Activated CD8-positive, alpha-beta T cell treated with anti-CD3 and anti-CD28 coated beads for 36 hours (primary cell): ENCODE measurements around the gene IRAK3. TPM values are rescaled to one million over a fixed set of nuclear protein-coding genes. Genes with fewer than 3 reads are reported as not detected.

Source experiments
- ATAC-seq: fragments of 200-7000 bp; cut with Tn5 transposase; one replicate; pipeline ENCODE4 v1.10.0; 2021; ENCODE audit warnings: mild to moderate bottlenecking, moderate library complexity
- CTCF ChIA-PET: fragments of 350-600 bp; sonication (Branson Sonifier 250); formaldehyde crosslinking; loops from one replicate; lab custom pipeline; 2021; ENCODE audit warnings: antibody characterized with exemption; lab: Charles Lee
- POLR2A ChIA-PET: fragments of 350-600 bp; sonication (Branson Sonifier 250); formaldehyde crosslinking; loops from one replicate; lab custom pipeline; 2021; ENCODE audit warnings: antibody characterized with exemption; lab: Charles Lee
- DNase-seq: peaks from one replicate; pipeline ENCODE4 v3.0.0-alpha.2; 2020
- H3K27ac Mint-ChIP-seq: one replicate; pipeline ENCODE4 v1.8.0; 2021; ENCODE audit warnings: mild to moderate bottlenecking, mixed read lengths
- H3K27me3 Mint-ChIP-seq: one replicate; pipeline ENCODE4 v1.8.0; 2021; ENCODE audit warnings: mixed read lengths
- H3K36me3 Mint-ChIP-seq: one replicate; pipeline ENCODE4 v1.8.0; 2021; ENCODE audit warnings: low read depth, mixed read lengths
- H3K4me1 Mint-ChIP-seq: one replicate; pipeline ENCODE4 v1.8.0; 2021; ENCODE audit warnings: low read depth, mixed read lengths
- H3K4me3 Mint-ChIP-seq: one replicate; pipeline ENCODE4 v1.8.0; 2021; ENCODE audit warnings: mild to moderate bottlenecking, moderate library complexity, mixed read lengths
- H3K9me3 Mint-ChIP-seq: one replicate; pipeline ENCODE4 v1.8.0; 2021; ENCODE audit warnings: mixed read lengths
- CTCF ChIP-seq: fragments of 200-600 bp; IDR thresholded peaks from one replicate; pipeline ENCODE4 v1.8.0; 2022; ENCODE audit warnings: antibody characterized with exemption, mild to moderate bottlenecking
- intact Hi-C: fragments of 100-400 bp; cut with micrococcal nuclease; formaldehyde crosslinking; loops from one replicate; pipeline ENCODE4 v1.10.0; 2022
- total RNA-seq, 2 experiments: library from RNA; stranded (reverse); gene quantifications; one replicate each; pipeline ENCODE4 v1.2.3, GENCODE V29; 2021

IRAK3 gene
- total RNA-seq, 2 experiments from 2014 or later, result 0.31 to 0.34 TPM

DNA sequence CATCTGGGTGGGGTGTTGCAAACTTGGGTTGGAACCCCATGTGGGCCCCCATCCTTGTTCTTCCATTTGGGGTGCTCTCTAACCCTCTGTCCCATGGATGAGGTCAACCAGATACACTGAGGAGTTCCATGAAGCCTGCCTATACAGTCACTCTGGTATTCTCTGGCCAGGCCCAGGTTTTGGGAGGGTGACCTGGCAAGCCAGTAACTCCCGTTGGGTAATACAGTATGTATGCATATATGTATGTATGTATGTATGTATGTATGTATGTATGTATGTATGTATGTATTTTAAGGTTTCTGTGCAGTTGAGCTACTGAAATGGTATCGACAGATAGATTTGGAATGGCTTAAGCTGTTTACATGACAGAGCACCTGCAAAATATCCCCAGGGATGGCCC lies 100.5 kb downstream of the IRAK3 start:
- DNase-seq (no peak), ATAC-seq (no peak)
- CTCF ChIA-PET, result interaction anchor here (1.5 kb wide), 1 partner anchor 13 kb away, joined by 6 read pairs; the partner anchor contains the start of gene HELB
- H3K27me3 Mint-ChIP-seq, result no peaks in the 10 kb centered on the region
- H3K36me3 Mint-ChIP-seq, result peaks cover 9% of the 10 kb centered on the region
- peaks cover 51% of the 10 kb centered on the region for H3K4me1 Mint-ChIP-seq
- H3K27ac Mint-ChIP-seq, result no peak overlapping the region
- H3K4me3 Mint-ChIP-seq, result no peak overlapping the region
- intact Hi-C loops, result no loop called here
- no peak for TF ChIP-seq CTCF
- H3K9me3 Mint-ChIP-seq, result peaks cover 2% of the 10 kb centered on the region
- POLR2A ChIA-PET, result no interaction called here

DNA sequence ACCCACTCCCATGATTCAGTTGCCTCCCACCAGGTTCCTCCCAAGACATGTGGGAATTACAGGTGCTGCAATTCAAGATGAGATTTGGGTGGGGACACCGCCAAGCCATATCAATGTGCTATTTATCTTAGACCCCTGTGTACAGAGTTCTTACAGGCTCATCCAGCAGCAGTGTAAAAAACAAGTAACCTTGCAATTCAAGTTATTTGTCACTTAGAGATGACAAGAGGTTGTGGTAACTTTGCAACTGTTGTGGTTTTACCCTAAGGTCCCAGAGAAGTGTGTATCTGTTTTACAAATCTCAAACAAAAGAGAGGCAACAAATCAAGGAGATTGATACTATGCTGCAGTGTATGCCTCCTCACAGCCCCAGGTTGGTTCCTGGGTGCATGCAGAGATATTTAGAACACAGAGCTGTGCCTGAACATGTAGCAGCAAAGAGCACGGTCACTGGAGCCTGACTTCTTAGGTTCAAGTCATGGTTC lies 101.7 kb downstream of the IRAK3 start:
- no peak overlapping the region for H3K4me3 Mint-ChIP-seq
- H3K4me1 Mint-ChIP-seq, result peaks cover 51% of the 10 kb centered on the region
- TF ChIP-seq CTCF, result no peak
- H3K9me3 Mint-ChIP-seq, result peaks cover 2% of the 10 kb centered on the region
- H3K27me3 Mint-ChIP-seq, result no peaks in the 10 kb centered on the region
- intact Hi-C loops, result no loop called here
- H3K27ac Mint-ChIP-seq, result peak overlapping the region; percentile 75
- POLR2A ChIA-PET, result interaction anchor here (2.0 kb wide), 1 partner anchor 12 kb away, joined by 7 read pairs; the partner anchor contains the start of gene HELB
- CTCF ChIA-PET, result no interaction called here
- ATAC-seq (peak; percentile 37), DNase-seq (no peak)
- peaks cover 9% of the 10 kb centered on the region for H3K36me3 Mint-ChIP-seq

- TF ChIP-seq CTCF, result no peak
- DNase-seq (no peak), ATAC-seq (peak; percentile 51)
- intact Hi-C loops, result no loop called here
- no peaks in the 10 kb centered on the region for H3K27me3 Mint-ChIP-seq
- ChIA-PET CTCF (no interaction called here), POLR2A (no interaction called here)
- H3K27ac Mint-ChIP-seq, result no peak overlapping the region
- no peaks in the 10 kb centered on the region for H3K36me3 Mint-ChIP-seq
- peaks cover 25% of the 10 kb centered on the region for H3K4me1 Mint-ChIP-seq
- peaks cover 2% of the 10 kb centered on the region for H3K9me3 Mint-ChIP-seq
- H3K4me3 Mint-ChIP-seq, result no peak overlapping the region
Measured at GRCh38 chr12:66296176-66296683, 107.2 kb downstream of the IRAK3 start.

GRCh38 chr12:66297080-66297479 lies 108.1 kb downstream of the IRAK3 start:
- ChIA-PET CTCF (no interaction called here), POLR2A (no interaction called here)
- Mint-ChIP-seq H3K27ac (no peak overlapping the region), H3K4me1 (peaks cover 23% of the 10 kb centered on the region), H3K9me3 (peaks cover 2% of the 10 kb centered on the region), H3K4me3 (no peak overlapping the region), H3K27me3 (no peaks in the 10 kb centered on the region), H3K36me3 (no peaks in the 10 kb centered on the region)
- intact Hi-C loops, result no loop called here
- DNase-seq, result no peak
- no peak for TF ChIP-seq CTCF
- ATAC-seq, result no peak

DNA sequence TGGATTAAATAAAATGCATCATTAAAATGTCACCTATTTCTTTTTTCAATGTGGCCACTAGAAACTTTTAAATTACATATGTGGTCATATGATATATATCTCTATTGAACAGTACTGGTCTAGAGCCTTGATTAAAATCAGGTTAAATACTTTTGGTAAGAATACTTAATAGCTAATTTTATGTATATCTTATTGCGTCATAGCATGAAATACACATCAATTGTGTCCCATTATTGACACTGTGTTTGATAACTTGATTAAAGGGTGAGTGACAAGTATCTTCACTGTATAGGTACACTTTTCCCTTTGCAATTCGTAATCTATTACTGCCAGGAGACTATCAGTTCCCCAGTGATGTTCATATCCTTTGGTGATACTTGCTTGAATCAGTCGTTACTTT lies 108.9 kb downstream of the IRAK3 start:
- Mint-ChIP-seq H3K27me3 (no peaks in the 10 kb centered on the region), H3K9me3 (peaks cover 2% of the 10 kb centered on the region), H3K27ac (no peak overlapping the region), H3K36me3 (peaks cover 4% of the 10 kb centered on the region), H3K4me3 (no peak overlapping the region), H3K4me1 (peaks cover 21% of the 10 kb centered on the region)
- DNase-seq (no peak), ATAC-seq (no peak)
- ChIA-PET CTCF (no interaction called here), POLR2A (no interaction called here)
- intact Hi-C loops, result no loop called here
- no peak for TF ChIP-seq CTCF
